Measurements from ENCODE around the gene TMEM154.
A peak's percentile ranks its signal among the peaks of the same experiment; 100 is the strongest.

TMEM154 gene

GRCh38 chr4:152620915-152621314, 58.9 kb downstream of the TMEM154 start:
- no peak for DNase-seq

- DNase-seq = no peak
Observed at GRCh38 chr4:152620218-152620617, 59.6 kb downstream of the TMEM154 start.

- no peak for DNase-seq
Observed at GRCh38 chr4:152619556-152619955, 60.2 kb downstream of the TMEM154 start.

- no peak for DNase-seq
Observed at GRCh38 chr4:152618971-152619370, 60.8 kb downstream of the TMEM154 start.

GRCh38 chr4:152616804-152617203, 63.0 kb downstream of the TMEM154 start:
- DNase-seq = no peak

GRCh38 chr4:152613841-152614721, 65.7 kb downstream of the TMEM154 start:
- no peak for DNase-seq

GRCh38 chr4:152613351-152613750, 66.4 kb downstream of the TMEM154 start:
- no peak for DNase-seq

- no peak for DNase-seq
Observed at GRCh38 chr4:152610131-152610530, 69.7 kb downstream of the TMEM154 start.

- no peak for DNase-seq
Observed at GRCh38 chr4:152609481-152609880, 70.3 kb downstream of the TMEM154 start.

GRCh38 chr4:152607178-152607577, 72.6 kb downstream of the TMEM154 start:
- no peak for DNase-seq

- DNase-seq = no peak
Observed at GRCh38 chr4:152606753-152607152, 73.0 kb downstream of the TMEM154 start.

GRCh38 chr4:152605641-152606335, 74.0 kb downstream of the TMEM154 start:
- no peak for DNase-seq

- DNase-seq = no peak
Observed at GRCh38 chr4:152605031-152605430, 74.8 kb downstream of the TMEM154 start.

GRCh38 chr4:152601156-152601555, 78.6 kb downstream of the TMEM154 start:
- no peak for DNase-seq

GRCh38 chr4:152599636-152600035, 80.2 kb downstream of the TMEM154 start:
- no peak for DNase-seq

- DNase-seq = no peak
Observed at GRCh38 chr4:152599095-152599494, 80.7 kb downstream of the TMEM154 start.

- DNase-seq = no peak
Observed at GRCh38 chr4:152598454-152598853, 81.3 kb downstream of the TMEM154 start.

- peak; percentile 52 for DNase-seq
Observed at GRCh38 chr4:152594978-152595925, 84.5 kb downstream of the TMEM154 start.

GRCh38 chr4:152594057-152594456, 85.7 kb downstream of the TMEM154 start:
- DNase-seq = no peak

- DNase-seq = no peak
Observed at GRCh38 chr4:152591876-152592275, 87.9 kb downstream of the TMEM154 start.

- peak; percentile 10 for DNase-seq
Observed at GRCh38 chr4:152591396-152591795, 88.4 kb downstream of the TMEM154 start.

GRCh38 chr4:152590179-152591031, 89.4 kb downstream of the TMEM154 start:
- DNase-seq = peak; percentile 31
